Measurements from ENCODE around the gene YY1. TPM values are rescaled to one million over a fixed set of nuclear protein-coding genes. Genes with fewer than 3 reads are reported as not detected.
"Not testable (repeated sequence)": the region's sequence is repeated elsewhere in the genome, so short reads cannot be mapped to it uniquely, and the experiment has no call there.

YY1 gene
- total RNA-seq, 1 donor from 2014 or later = 102 TPM

DNA sequence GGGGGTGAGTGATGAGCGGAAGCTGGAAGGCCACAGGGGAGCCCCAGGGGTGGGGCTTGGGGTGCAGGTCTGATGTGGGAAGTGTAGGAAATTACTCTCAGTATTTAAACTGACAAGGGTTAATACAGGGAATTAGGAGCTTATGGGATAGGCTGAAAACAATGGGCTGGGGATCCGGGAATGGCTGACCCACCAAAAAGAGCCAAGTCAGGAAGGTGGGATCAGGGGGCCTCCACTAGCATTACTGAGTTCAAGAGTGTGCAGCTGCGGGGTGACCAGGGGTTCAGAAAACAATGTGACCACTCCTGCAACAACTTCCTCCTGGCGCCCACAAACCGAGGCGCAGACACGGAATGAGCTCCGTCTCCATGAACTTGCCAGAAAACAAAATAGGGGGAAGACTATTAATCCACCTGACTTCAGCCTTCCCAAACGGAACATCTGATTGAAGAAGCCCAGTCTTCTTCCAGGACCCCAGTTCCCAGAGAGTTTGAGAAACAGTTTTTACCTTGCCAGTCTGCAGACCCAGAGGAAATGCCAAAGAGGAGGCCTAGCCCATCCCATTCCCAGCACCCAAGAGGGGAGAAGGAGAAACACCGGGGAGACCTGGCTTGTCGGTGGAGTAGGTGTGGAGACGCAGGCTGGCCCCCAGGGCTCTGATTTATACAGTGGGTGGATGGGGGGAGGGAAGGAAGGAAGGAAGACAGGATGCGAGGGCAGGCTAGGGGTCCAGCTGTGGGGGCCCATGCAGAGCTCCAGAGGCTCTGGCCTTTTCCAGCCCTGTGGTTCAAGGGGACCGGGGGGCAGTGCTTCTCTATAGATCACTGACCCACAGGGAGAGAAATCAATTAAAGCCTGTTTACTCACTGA lies 16.5 kb upstream of the YY1 start:
- intact Hi-C loops (cut with micrococcal nuclease) = loop anchor here (1.0 kb wide), 1 partner anchor 8 kb away; no protein-coding TSS in a partner anchor
- peaks cover 3% of the 10 kb centered on the region for H3K36me3 Mint-ChIP-seq (ENCODE audit: low read depth)
- peak; percentile 75 for DNase-seq
- H3K9me3 Mint-ChIP-seq = no peaks in the 10 kb centered on the region
- no peaks in the 10 kb centered on the region for H3K27me3 Mint-ChIP-seq
- no peak overlapping the region for H3K27ac Mint-ChIP-seq
- peaks cover 6% of the 10 kb centered on the region for H3K4me1 Mint-ChIP-seq
- no peak overlapping the region for H3K4me3 Mint-ChIP-seq

DNA sequence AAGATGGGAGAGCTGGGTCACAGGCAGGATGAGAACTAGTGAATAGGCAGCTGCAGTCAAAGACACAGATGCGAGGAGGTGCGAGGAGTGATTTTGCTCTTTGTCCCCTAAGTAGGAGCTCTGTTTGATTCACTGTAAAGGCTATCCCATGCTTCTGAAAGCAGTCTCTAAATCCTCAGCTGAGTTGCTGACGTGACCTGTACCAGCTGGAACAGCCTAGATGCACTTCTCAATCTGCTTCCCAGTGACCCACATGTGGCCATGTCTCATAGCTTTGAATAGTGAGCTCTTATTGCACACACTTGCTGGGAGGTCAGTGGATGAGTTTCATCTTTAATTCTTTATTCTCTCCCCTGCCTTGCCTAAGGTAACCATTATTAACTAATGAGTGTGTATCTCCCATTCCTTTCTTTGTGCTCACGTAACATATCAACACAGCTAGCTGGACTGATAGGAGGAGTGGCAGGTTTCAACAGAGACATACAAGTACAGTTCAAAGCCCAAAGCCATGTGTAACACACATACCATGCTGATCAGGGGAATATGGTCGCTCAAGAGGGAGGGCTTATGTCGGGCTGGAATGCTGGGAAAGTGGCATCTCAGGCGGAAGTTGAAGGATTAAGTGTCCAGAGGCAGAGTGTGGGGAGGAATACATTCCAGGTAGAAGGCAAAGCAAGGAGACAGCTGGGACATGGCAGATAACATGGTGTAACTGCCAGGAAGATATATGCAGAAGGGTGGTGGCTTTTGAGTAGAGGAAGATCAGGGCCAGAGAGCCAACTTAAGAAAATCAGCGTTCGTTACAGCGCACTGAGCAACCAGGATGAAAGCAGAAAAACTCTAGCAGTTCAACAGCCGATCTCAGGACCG lies 15.4 kb upstream of the YY1 start:
- no peak overlapping the region for H3K27ac Mint-ChIP-seq
- peak; percentile 64 for DNase-seq
- intact Hi-C loops (cut with micrococcal nuclease) = no loop called here

DNA sequence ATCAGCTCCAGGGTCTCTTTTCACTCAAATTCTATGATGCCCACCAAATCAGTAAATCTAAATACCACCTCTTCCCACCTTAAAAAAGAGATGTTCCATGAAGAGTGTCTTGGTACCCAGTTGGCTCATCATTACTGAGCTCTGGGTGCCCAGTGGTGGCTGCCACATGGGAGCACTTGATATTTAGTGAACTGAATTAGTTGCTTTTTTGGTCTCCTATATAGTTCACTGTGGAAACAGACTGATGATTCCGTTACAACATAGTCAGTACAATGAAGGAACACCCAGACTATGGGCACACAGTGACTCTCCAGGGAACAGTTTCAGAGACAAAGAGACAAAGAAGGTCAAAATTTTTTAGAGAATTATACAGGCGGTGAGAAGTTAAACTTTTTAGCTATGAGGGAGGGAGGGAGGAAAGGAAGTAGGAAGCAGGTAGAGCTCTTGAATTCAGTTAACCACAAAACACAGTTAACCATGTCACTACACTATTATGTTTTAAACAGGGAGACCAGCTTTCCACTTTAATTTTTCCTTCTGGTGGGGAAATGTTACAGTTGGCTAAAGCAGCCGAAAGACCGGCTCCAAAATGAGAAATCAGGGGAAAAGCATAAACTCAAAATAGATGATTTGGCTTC lies 14.6 kb upstream of the YY1 start:
- Mint-ChIP-seq H3K36me3 (ENCODE audit: low read depth) (peaks cover 5% of the 10 kb centered on the region), H3K4me3 (no peak overlapping the region), H3K9me3 (no peaks in the 10 kb centered on the region), H3K27me3 (no peaks in the 10 kb centered on the region), H3K4me1 (peaks cover 6% of the 10 kb centered on the region), H3K27ac (no peak overlapping the region)
- DNase-seq = peak; percentile 63
- intact Hi-C loops (cut with micrococcal nuclease) = no loop called here

More for the DNA sequence above, 15.4 kb upstream of the YY1 start:
- Mint-ChIP-seq H3K4me3 (no peak overlapping the region), H3K36me3 (ENCODE audit: low read depth) (peaks cover 5% of the 10 kb centered on the region), H3K27me3 (no peaks in the 10 kb centered on the region), H3K4me1 (peaks cover 6% of the 10 kb centered on the region), H3K9me3 (no peaks in the 10 kb centered on the region)

DNA sequence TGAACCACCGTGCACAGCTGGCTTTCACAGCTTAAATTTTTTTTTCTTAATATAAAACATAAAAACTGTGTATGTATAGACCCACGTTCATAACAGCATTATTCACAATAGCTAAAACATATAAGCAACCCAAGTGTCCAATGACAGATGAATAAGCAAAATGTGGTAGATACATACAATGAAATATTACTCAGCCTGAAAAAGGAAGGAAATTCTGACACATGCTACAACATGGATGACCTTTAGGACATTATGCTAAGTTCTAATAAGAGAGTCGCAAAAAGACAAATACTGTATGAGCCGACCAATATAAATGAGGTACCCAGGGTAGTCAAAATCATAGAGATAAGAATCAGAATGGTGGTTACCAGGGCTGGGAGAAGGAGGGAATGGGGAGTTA lies 13.8 kb upstream of the YY1 start:
- intact Hi-C loops (cut with micrococcal nuclease) = no loop called here
- H3K27ac Mint-ChIP-seq = peak overlapping the region; percentile 43
- no peak overlapping the region for H3K4me3 Mint-ChIP-seq
- no peaks in the 10 kb centered on the region for H3K9me3 Mint-ChIP-seq
- H3K36me3 Mint-ChIP-seq (ENCODE audit: low read depth) = peaks cover 11% of the 10 kb centered on the region
- DNase-seq = no peak
- no peaks in the 10 kb centered on the region for H3K27me3 Mint-ChIP-seq
- H3K4me1 Mint-ChIP-seq = peaks cover 6% of the 10 kb centered on the region

DNA sequence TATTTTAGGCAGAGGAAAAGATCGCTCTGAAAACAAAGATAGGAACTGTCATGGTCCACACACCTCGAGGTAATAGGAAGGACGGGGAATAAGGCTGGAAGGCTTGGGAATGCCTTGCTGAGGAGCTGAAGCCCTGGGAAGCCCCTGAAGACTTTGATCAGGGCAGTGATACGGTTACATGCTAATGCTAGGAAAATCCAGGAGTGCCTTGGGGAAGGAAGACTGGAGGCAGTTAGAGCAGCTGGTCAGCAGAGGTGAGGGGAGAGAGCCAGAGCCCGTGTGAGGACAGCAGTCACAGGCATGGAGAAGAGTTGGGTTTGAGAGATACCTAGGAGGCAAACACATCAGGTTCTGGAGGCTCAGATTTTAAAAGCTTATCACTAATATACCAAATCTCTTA lies 8.6 kb upstream of the YY1 start:
- no peak overlapping the region for H3K4me3 Mint-ChIP-seq
- H3K9me3 Mint-ChIP-seq = no peaks in the 10 kb centered on the region
- no peaks in the 10 kb centered on the region for H3K27me3 Mint-ChIP-seq
- intact Hi-C loops (cut with micrococcal nuclease) = no loop called here
- peaks cover 21% of the 10 kb centered on the region for H3K36me3 Mint-ChIP-seq (ENCODE audit: low read depth)
- peaks cover 22% of the 10 kb centered on the region for H3K4me1 Mint-ChIP-seq
- H3K27ac Mint-ChIP-seq = no peak overlapping the region
- DNase-seq = no peak

- H3K9me3 Mint-ChIP-seq = no peaks in the 10 kb centered on the region
- H3K36me3 Mint-ChIP-seq (ENCODE audit: low read depth) = peaks cover 36% of the 10 kb centered on the region
- intact Hi-C loops (cut with micrococcal nuclease) = no loop called here
- H3K27me3 Mint-ChIP-seq = peaks cover 2% of the 10 kb centered on the region
- H3K4me3 Mint-ChIP-seq = peak overlapping the region; percentile 37
- H3K27ac Mint-ChIP-seq = peak overlapping the region; percentile 71
- peak; percentile 76 for DNase-seq
- peaks cover 41% of the 10 kb centered on the region for H3K4me1 Mint-ChIP-seq
These were observed 4.4 kb upstream of the YY1 start for GRCh38 chr14:100234511-100234910.

DNA sequence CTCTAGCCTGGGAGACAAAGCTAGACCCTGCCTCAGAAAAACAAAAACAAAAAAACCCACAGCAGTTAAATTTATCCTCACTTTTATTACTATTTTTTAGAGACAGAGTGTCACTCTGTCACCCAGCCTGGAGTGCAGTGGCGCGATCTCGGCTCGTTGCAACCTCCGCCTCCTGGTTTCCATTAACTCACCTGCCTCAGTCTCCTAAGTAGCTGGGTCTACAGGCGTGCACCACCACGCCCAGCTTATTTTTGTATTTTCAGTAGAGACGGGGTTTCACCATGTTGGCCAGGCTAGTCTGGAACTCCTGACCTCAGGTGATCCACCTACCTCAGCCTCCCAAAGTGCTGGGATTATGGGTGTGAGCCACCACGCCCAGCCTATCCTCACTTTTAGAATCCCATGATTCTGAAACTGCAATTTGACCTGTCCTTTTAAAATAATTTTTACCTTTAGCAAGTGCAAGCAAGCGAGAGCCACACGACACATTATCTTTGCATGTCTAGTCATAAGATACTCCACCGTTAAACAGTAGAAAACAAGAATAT lies 2.6 kb upstream of the YY1 start:
- Mint-ChIP-seq H3K27ac (peak overlapping the region; percentile 96), H3K4me3 (peak overlapping the region; percentile 95), H3K36me3 (ENCODE audit: low read depth) (peaks cover 39% of the 10 kb centered on the region), H3K4me1 (peaks cover 38% of the 10 kb centered on the region)
- peak; percentile 58 for DNase-seq
- H3K9me3 Mint-ChIP-seq; intact Hi-C loops (cut with micrococcal nuclease); H3K27me3 Mint-ChIP-seq: not testable (repeated sequence)

GRCh38 chr14:100236881-100237280 lies 2.1 kb upstream of the YY1 start:
- DNase-seq = no peak
- Mint-ChIP-seq H3K4me3 (peak overlapping the region; percentile 95), H3K4me1 (peaks cover 44% of the 10 kb centered on the region), H3K27ac (peak overlapping the region; percentile 96), H3K36me3 (ENCODE audit: low read depth) (peaks cover 42% of the 10 kb centered on the region), H3K27me3 (peaks cover 2% of the 10 kb centered on the region), H3K9me3 (no peaks in the 10 kb centered on the region)
- intact Hi-C loops (cut with micrococcal nuclease) = no loop called here

DNA sequence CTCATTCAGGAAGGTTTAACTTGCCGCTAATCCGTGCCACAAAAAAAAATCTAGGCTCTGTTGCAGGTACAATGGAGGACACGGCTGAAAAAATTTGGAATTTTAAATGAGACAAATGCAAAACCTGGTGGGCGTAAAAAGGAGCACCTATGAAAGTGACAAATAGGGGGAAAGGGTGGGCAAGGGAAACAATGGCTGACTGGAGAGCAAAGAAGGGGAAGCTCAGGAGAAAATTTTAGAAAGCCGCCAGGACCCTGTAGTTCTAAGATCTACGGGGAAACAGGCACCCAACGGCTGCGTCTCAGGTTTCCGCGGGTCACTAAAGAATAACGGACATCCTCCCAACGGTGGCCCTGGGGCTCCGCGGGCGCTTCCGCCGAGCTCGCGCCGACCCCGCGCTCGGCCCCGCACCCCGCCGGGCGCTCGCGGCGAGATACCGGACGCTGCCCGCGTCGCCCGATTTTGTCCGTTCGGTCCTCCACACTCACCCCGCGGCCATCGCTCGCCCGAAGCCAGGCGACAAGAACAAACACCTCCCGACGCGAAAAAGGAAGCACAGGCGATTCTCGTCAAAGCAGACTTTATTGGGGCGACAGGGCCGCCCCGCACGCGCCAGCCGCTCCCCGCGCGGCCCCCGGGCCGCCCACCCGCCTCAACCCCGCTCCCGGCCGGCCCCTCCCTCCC lies 1.1 kb upstream of the YY1 start:
- DNase-seq = peak; percentile 86
- Mint-ChIP-seq H3K36me3 (ENCODE audit: low read depth) (peaks cover 49% of the 10 kb centered on the region), H3K27me3 (peaks cover 2% of the 10 kb centered on the region), H3K4me3 (peak overlapping the region; percentile 95), H3K27ac (peak overlapping the region; percentile 96), H3K9me3 (no peaks in the 10 kb centered on the region), H3K4me1 (peaks cover 50% of the 10 kb centered on the region)
- intact Hi-C loops (cut with micrococcal nuclease) = loop anchor here (1.0 to 2.0 kb wide), 4 partner anchors 17 to 757 kb away; partner anchors contain the start of genes CCNK and SETD3

DNA sequence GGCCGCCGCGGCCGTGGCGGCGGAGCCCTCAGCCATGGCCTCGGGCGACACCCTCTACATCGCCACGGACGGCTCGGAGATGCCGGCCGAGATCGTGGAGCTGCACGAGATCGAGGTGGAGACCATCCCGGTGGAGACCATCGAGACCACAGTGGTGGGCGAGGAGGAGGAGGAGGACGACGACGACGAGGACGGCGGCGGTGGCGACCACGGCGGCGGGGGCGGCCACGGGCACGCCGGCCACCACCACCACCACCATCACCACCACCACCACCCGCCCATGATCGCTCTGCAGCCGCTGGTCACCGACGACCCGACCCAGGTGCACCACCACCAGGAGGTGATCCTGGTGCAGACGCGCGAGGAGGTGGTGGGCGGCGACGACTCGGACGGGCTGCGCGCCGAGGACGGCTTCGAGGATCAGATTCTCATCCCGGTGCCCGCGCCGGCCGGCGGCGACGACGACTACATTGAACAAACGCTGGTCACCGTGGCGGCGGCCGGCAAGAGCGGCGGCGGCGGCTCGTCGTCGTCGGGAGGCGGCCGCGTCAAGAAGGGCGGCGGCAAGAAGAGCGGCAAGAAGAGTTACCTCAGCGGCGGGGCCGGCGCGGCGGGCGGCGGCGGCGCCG lies 381 bp downstream of the YY1 start:
- H3K4me1 Mint-ChIP-seq = peaks cover 53% of the 10 kb centered on the region
- DNase-seq = peak; percentile 78
- intact Hi-C loops (cut with micrococcal nuclease) = loop anchor here (2.0 kb wide), 2 partner anchors 173 to 759 kb away; partner anchors contain the start of genes CCNK and SETD3
- H3K36me3 Mint-ChIP-seq (ENCODE audit: low read depth) = peaks cover 50% of the 10 kb centered on the region
- H3K27me3 Mint-ChIP-seq = peaks cover 2% of the 10 kb centered on the region
- peak overlapping the region; percentile 85 for H3K27ac Mint-ChIP-seq
- H3K4me3 Mint-ChIP-seq = peak overlapping the region; percentile 84
- H3K9me3 Mint-ChIP-seq = no peaks in the 10 kb centered on the region

- Mint-ChIP-seq H3K36me3 (ENCODE audit: low read depth) (peaks cover 48% of the 10 kb centered on the region), H3K4me3 (peak overlapping the region; percentile 96), H3K9me3 (no peaks in the 10 kb centered on the region), H3K27me3 (peaks cover 2% of the 10 kb centered on the region), H3K27ac (peak overlapping the region; percentile 89), H3K4me1 (peaks cover 46% of the 10 kb centered on the region)
- intact Hi-C loops (cut with micrococcal nuclease) = loop anchor here (2.0 to 5.0 kb wide), 4 partner anchors 37 to 759 kb away; partner anchors contain the start of genes CCNK, SETD3 and WDR25
- peak; percentile 96 for DNase-seq
These were observed 1.1 kb downstream of the YY1 start for GRCh38 chr14:100239840-100240667.

DNA sequence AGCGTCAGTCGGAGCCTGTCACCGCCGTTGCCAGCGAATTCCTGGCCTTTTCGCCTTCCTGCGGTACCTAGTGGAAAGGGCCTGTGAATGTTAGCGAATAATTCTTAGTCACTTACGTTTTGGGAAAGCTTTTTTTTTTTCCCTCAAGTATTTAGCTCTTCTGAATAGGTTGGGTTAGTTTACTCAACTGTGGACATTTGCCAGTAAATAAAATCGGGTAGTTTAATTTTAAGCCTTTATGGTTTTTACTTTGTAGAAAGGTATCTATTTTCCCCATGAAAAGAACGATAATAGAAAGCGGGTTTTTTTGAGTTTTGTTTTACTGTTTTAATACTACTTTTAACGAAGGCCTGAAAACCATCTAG lies 1.7 kb downstream of the YY1 start:
- H3K27me3 Mint-ChIP-seq = peaks cover 2% of the 10 kb centered on the region

More for the DNA sequence above, 1.7 kb downstream of the YY1 start:
- H3K9me3 Mint-ChIP-seq = no peaks in the 10 kb centered on the region
- no peak for DNase-seq
- intact Hi-C loops (cut with micrococcal nuclease) = loop anchor here (2.0 to 5.0 kb wide), 2 partner anchors 37 to 136 kb away; partner anchors contain the start of gene WDR25
- H3K4me1 Mint-ChIP-seq = peaks cover 45% of the 10 kb centered on the region
- H3K36me3 Mint-ChIP-seq (ENCODE audit: low read depth) = peaks cover 45% of the 10 kb centered on the region
- peak overlapping the region; percentile 96 for H3K4me3 Mint-ChIP-seq
- peak overlapping the region; percentile 89 for H3K27ac Mint-ChIP-seq

Data from activated CD4-positive, alpha-beta T cell treated with anti-CD3 and anti-CD28 coated beads, Interleukin-2, amount 10 ng/mL, durations not matched to agents 24 days and 14 days (primary cell).